ENCODE data around the gene COL24A1.

GRCh38 chr1:85801520-85801919 lies 355.1 kb downstream of the COL24A1 start:
- TF ChIP-seq POLR2A (IDR thresholded peaks at IDR 0.05; ENCODE audit: borderline replicate concordance, extremely low read depth, insufficient read depth, insufficient read length) (no peak), SIN3A (IDR thresholded peaks at IDR 0.05; ENCODE audit: low read depth) (no peak), CTCF (IDR thresholded peaks at IDR 0.05 in 2 of 3, conservative IDR thresholded peaks at IDR 0.05 in 1 of 3; ENCODE audit: borderline replicate concordance in 1 of 3, insufficient read depth in 1 of 3, low read depth in 2 of 3, low read length in 2 of 3) (no peak), REST (IDR thresholded peaks at IDR 0.05; ENCODE audit: low read depth) (no peak), EZH2 (IDR thresholded peaks at IDR 0.05) (no peak), RAD21 (IDR thresholded peaks at IDR 0.05; ENCODE audit: low read depth) (no peak), TCF7L2 (IDR thresholded peaks at IDR 0.05; ENCODE audit: borderline replicate concordance, extremely low read depth, insufficient read depth, insufficient read length) (no peak)

Data from HCT116 (cell line).